GM12878 (cell line): ENCODE measurements around the gene BSN.

ENCODE experiments used
- CREM ChIP-seq: IDR thresholded peaks from 2 replicates; pipeline ENCODE4 v1.6.1; 2014; ENCODE audit warnings: antibody characterized with exemption, low read depth
- EGR1 ChIP-seq, 2 experiments: IDR thresholded peaks; 1 replicate in 1 of 2; 2 replicates in 1 of 2; pipeline ENCODE4 v1.6.1; 2011 to 2012; ENCODE audit warnings: low read depth in 2 of 2, low read length in 2 of 2, borderline replicate concordance in 1 of 2, mild to moderate bottlenecking in 1 of 2, moderate library complexity in 1 of 2
- JUND ChIP-seq: IDR thresholded peaks from 2 replicates; pipeline ENCODE4 v1.6.1; 2012; ENCODE audit warnings: low read depth, mild to moderate bottlenecking, low read length, improper control_type of control experiment, moderate library complexity
- POLR2A ChIP-seq: IDR thresholded peaks from 2 replicates; pipeline ENCODE4 v1.6.1; 2011; ENCODE audit warnings: low read depth, mild to moderate bottlenecking, low read length
- TF ChIP-seq, protein P1 (sequence below), 3 experiments: IDR thresholded peaks in 2 of 3; conservative IDR thresholded peaks in 1 of 3; 2 replicates each; pipeline ENCODE4 v1.5.1; 2011; ENCODE audit warnings: low read depth in 3 of 3, low read length in 3 of 3, mild to moderate bottlenecking in 3 of 3, control low read depth in 2 of 3, moderate library complexity in 2 of 3, inconsistent platforms in 1 of 3, mixed read lengths in 1 of 3; ENCODE audit not compliant: control insufficient read depth in 2 of 3, insufficient read depth in 1 of 3; ENCODE audit errors: extremely low read depth in 1 of 3
- TF ChIP-seq, protein P2 (sequence below): fragments of 450-650 bp; IDR thresholded peaks from 2 replicates; pipeline ENCODE4 v1.6.1; 2017; ENCODE audit warnings: antibody characterized with exemption, mild to moderate bottlenecking, moderate library complexity

DNA sequence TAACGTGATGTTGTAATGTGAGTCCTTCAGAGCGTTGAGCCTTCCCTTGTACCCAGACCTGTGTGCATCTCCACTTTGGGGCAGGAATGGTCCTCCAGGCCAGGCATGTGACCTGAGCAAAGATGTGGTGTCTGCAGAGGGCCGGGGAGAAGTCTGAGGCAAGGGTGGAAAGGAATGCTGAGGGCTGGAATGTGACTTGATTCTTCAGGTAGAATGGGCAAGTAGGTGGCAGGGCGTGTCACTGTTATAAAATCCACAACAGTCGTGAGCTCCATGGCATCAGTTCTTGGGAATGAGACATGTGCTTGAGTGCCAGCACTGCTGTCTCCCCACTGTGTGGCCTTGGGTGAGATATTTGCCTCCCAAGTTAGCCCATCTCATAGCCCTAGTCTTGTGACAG is 24.0 kb upstream of the BSN start:
- TF ChIP-seq POLR2A (no peak), JUND (no peak), EGR1 (IDR thresholded peaks at IDR 0.05; ENCODE audit: borderline replicate concordance in 1 of 2, low read depth in 2 of 2, low read length in 2 of 2) (no peak), CREM (no peak)
- TF ChIP-seq, protein P1, sequence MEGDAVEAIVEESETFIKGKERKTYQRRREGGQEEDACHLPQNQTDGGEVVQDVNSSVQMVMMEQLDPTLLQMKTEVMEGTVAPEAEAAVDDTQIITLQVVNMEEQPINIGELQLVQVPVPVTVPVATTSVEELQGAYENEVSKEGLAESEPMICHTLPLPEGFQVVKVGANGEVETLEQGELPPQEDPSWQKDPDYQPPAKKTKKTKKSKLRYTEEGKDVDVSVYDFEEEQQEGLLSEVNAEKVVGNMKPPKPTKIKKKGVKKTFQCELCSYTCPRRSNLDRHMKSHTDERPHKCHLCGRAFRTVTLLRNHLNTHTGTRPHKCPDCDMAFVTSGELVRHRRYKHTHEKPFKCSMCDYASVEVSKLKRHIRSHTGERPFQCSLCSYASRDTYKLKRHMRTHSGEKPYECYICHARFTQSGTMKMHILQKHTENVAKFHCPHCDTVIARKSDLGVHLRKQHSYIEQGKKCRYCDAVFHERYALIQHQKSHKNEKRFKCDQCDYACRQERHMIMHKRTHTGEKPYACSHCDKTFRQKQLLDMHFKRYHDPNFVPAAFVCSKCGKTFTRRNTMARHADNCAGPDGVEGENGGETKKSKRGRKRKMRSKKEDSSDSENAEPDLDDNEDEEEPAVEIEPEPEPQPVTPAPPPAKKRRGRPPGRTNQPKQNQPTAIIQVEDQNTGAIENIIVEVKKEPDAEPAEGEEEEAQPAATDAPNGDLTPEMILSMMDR (IDR thresholded peaks at IDR 0.05 in 2 of 3, conservative IDR thresholded peaks at IDR 0.05 in 1 of 3; ENCODE audit: control insufficient read depth in 2 of 3, extremely low read depth in 1 of 3, insufficient read depth in 1 of 3, low read depth in 3 of 3, low read length in 3 of 3), result no peak
- TF ChIP-seq, protein P2, sequence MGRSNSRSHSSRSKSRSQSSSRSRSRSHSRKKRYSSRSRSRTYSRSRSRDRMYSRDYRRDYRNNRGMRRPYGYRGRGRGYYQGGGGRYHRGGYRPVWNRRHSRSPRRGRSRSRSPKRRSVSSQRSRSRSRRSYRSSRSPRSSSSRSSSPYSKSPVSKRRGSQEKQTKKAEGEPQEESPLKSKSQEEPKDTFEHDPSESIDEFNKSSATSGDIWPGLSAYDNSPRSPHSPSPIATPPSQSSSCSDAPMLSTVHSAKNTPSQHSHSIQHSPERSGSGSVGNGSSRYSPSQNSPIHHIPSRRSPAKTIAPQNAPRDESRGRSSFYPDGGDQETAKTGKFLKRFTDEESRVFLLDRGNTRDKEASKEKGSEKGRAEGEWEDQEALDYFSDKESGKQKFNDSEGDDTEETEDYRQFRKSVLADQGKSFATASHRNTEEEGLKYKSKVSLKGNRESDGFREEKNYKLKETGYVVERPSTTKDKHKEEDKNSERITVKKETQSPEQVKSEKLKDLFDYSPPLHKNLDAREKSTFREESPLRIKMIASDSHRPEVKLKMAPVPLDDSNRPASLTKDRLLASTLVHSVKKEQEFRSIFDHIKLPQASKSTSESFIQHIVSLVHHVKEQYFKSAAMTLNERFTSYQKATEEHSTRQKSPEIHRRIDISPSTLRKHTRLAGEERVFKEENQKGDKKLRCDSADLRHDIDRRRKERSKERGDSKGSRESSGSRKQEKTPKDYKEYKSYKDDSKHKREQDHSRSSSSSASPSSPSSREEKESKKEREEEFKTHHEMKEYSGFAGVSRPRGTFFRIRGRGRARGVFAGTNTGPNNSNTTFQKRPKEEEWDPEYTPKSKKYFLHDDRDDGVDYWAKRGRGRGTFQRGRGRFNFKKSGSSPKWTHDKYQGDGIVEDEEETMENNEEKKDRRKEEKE, result no peak
